Suppressor macrophage treated with lipopolysaccharide for 4 hours (primary cell): ENCODE measurements around the gene IL1RN.

Source experiments
- DNase-seq: peaks from one replicate; pipeline ENCODE4 v3.0.0-alpha.2; 2020

IL1RN gene

DNA sequence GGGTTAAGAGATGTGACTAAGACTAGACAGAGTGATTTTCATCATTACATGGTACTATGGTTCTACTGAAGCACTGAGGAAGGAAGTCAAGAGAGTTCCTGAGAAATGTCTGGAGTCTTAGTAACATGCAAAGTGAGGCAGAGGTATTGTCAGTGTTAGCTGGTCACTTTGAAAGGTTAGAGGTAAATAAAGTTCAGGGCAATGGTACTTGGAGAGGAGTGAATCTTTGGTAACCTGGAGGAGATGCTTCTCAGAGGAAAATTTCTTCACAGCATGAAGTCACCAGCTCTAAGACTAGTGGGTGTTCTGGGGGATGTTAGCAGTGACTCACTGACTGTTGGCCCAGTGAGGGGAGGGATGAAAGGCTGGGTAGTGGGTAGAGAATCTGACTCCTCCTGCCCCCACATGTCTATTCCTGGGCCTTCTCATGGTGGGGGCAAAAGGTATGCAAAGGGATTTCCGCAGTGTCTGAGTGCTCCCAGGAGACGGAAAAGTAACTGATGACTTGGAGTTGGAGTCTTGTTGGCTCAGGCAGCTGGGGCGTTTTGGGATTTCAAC, 23.3 kb upstream of the IL1RN start:
- peak; percentile 93 for DNase-seq

DNA sequence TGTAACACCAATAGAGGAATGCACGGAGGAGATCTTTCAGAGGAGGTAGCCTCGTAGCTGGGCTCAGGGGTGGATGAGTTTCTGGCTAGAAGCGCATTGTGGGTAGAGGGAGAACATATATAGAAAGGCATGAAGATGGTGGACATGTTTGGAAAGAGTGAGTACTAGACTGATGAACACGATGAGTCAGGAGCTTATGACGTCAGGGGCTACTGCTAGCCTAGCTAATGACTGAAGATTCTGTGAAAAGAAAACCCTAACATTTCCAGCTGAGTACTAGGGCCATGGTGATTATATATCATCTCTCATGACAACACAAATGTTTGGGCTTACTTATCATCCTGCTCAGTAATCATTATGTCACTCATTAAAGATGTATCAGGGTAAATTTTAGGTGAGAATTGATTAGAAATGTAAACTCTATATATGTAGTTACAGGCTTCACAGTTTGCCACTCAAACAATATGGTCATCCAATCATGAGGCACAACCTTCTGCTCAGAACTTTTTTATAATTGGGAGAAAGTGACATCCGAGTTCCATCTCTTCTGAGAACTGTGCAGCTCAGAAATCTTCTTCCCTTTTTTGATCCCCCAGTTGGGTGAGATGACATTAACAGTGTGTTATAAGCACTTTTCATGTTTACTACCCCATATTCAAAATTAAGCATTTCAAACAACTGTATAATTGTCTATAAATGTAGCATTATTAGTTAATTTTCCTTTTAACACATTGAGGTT, 22.2 kb upstream of the IL1RN start:
- peak; percentile 95 for DNase-seq

DNA sequence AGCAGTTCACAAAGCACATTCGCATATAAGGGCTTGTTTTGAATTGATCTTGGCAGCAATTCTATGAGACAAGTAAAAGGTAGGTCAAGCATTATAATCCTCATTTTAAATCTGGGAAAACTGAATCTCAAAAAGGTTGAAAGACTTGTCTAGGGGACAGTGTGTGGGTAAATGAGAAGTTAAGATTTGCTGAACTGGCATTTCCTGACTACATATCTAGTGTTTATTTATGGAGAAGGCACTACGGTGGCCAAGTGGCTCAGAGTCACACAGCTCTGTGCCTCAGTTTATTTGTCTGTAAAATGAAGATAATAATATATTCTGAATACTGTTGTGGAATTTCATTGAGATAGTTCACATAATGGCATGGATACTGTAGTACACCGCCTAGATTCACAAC, 16.3 kb upstream of the IL1RN start:
- no peak for DNase-seq

DNA sequence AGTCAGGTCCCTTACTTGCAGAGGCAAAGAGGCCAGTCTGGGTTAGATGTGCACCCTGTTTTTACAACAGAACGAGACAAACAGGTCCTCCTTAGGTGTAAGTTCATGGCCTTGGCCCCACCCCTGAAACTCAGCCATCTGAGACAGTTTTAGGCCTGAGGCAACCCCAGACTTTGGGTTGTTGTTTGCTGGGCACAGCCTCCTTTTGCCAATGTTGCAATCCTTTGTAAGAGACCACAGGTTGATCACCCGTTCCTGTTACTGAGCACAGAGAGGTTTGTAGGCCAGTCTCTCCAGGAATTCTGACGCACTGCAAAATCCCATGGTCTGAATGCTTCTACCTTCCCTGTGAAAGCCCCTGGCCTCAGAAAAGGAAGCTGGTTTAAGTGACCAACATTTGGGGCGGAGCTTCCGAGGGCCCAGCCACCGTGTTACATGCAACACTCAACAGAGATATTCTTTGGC, 15.5 kb upstream of the IL1RN start:
- DNase-seq, result peak; percentile 94

DNA sequence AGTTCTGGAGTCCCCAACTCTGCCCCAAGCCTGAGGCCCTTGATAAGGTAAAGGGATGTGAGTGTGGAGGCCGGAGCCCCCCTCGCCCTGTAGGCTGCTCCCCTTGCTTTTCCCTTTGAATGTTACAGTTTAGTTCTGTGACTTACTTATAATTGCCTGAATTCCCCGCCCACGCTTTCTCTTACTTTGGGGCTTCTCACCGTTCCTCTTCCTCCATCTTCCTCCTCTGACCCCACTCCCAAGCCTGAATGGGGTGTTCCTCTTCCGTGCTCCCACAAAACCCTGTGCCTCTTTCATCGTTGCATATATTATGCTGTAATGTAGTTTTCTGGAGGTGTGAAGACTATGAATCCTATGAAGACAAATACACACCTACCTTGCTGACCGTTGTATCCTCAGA, 15.0 kb upstream of the IL1RN start:
- DNase-seq, result no peak

DNA sequence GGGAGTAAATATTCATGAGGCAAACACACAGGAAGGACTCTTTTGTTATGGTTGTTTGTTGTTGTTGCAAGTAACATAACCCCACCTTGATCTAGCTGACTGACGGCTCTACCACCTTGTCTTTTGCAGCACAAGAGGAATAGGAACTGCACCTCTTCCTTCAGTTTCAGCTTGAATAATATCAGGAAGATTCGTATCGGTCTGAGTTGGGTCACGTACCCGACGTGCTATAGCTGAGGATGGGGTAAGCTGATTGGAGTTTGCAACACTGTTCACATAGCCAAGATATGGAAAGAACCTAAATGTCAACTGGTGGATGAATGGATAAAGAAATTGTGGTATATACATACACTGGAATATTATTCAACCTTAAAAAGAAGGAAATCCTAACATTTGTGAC, 14.5 kb upstream of the IL1RN start:
- DNase-seq, result peak; percentile 71

DNA sequence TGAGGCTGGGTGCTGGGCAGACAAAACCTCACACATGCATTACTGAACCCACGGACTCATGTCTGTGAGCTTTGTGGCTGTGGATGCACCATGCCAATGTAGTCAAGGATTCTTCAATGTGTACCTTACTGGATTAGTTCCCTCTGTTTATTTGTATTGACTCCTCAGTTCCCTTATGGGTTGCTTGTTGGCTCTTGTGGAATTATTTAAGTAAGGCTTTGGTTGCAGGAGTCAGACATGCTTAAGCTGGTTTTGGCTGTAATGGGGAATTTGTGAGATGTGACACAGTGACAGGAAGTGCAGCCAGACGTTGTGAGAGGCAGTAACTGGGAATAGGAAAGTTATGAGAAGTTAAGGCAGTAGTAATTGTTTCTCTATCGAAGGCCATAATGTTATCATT, 13.6 kb upstream of the IL1RN start:
- DNase-seq, result no peak

DNA sequence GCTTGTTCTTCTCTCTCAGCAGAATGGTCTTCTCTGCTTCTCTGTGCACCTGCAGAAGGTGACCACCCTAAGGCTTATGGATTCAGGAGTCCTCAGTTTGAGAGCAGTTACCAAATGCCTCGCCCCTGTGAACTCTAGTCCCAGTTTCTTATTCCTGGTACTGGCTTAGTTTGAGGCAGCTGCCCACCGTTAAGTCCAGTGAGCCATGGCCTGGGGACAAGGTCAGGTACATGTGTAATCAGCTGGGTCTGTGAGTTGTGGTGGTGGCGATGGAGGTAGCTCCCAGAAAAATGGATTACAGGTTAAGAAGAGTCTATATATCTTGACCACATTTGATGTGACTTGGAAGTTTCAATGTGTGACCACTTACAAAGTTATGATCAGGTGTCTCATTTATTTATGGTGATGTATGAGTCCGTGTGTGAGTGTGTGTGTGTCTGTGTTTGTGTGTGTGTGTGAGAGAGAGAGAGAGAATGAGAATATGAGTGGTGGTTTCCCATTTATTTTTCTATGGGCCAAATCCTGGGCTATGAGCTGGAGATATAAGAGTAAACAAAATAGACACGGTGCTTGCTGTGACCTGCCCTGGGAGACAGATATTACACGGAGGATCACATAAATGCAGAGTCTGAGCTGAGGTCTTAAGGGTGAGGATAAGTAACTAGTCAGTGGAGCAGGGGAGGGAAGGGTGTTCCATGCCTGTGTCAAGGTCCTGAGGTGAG, 13.0 kb upstream of the IL1RN start:
- DNase-seq, result no peak

DNA sequence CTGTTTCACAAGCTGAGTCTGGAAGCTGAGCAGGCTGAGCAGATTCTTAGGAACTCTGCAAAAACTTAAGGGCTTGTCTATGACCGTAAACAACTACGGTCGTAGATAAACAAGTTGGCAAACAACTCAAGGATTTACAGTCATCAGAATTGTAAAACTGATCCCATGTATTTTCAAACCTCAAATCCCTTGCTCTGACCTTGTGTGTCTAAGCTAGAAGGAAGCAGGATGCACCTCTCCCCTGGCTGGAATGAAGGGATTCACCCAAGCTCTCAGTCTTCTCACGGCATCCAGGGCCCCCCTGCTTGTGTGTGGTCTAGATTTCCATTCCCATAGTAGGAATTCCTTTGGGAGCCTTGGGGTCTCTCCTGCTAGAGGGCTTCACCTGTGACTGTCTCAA, 12.4 kb upstream of the IL1RN start:
- DNase-seq, result no peak

DNA sequence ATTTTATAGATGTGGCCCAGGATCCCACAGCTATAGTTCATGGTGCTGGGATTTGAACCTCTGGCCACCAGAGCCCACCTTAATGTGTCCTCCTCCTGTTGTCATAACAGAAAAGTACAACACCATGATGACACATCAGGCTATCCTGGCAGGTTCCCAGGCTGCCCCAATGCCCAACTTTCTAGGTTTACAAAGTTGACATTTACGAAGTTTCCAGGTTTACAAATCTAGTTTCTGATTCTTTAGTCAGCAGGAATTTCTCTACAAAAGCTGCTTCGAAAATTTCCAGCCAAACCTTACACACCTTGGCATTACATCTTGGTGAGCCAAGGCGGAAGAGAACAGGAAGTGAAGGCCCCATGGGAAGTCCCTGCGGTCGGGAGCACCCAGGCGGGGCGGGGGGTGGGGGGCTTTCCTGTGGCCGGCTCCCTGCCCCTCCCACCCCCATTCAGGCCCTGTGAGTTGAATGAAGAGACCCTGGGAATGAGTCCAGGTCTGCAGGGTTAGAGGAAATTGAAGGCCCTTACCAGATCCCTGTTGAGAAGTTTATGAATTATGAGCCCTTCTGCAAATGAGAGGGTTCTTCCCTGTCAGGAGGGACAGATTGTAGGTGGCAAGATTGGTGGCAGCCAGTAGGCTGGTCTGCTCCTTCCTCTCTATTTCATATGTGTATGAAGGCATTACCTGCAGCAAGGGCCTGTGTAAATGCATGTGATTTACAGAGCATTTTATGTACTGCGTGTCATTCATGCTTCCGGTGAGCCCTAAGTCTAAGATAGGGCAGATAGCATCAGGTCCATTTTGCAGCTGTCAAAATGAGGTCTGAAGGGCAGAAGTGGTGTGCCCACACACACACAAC, 11.1 kb upstream of the IL1RN start:
- DNase-seq, result peak; percentile 48

DNA sequence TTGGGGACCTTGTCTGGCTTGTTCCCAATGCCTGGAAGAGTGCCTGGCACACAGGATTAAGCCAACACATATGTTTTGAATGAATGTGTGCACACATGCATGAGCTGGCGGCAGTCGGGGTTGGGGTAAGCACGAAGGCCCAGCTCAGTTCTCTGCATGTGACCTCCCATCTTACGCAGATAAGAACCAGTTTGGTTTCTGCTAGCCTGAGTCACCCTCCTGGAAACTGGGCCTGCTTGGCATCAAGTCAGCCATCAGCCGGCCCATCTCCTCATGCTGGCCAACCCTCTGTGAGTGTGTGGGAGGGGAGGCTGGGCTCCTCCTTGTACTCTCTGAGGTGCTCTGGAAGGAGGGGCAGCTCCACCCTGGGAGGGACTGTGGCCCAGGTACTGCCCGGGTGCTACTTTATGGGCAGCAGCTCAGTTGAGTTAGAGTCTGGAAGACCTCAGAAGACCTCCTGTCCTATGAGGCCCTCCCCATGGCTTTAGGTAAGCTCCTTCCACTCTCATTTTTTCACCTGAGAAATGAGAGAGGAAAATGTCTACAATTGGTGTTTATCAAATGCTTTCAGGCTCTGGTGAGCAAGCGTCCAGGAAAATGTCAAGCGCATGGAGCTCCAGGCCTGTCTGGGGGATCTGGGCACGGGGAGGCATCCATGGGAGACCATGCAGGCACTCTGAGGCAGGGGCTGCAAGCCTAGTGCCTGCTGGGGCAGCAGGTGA, 9.7 kb upstream of the IL1RN start:
- DNase-seq, result peak; percentile 48

DNA sequence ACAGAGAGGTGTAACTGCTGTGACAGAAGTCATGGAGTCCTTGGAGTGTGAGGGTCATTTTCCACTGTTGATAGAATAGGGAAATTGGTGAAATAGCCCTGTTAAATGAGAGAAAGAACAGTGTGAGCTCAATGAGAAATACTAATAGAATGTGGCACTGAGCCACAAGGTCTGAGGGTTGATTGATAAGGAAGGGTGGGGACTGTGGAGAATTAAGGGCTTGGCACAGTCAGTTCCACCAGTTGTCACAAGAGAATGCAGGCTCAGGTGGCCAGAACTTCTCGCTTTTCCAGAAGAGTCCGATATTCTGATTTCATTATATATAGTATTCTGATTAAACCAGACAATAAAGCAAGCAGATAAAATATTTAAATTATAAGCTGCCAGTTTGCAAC, 9.1 kb upstream of the IL1RN start:
- no peak for DNase-seq

DNA sequence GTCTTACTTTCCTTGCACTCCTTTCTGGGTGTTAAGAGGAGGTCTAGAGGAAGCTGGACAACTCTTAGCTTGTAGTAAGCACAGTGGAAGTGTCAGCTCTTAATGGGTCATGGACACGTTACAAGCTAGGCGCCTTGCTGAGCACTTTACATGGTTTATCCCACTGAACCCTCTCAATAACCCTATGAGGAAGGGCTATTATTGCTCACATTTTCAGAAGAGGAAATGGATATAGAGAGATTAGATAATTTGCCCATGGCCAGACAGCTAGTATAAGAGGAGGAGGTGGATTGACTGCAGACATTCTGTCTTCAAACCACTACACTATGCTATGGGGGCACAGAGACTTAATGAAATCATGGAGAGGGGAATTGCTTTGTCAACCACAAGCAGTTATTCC, 8.3 kb upstream of the IL1RN start:
- no peak for DNase-seq

DNA sequence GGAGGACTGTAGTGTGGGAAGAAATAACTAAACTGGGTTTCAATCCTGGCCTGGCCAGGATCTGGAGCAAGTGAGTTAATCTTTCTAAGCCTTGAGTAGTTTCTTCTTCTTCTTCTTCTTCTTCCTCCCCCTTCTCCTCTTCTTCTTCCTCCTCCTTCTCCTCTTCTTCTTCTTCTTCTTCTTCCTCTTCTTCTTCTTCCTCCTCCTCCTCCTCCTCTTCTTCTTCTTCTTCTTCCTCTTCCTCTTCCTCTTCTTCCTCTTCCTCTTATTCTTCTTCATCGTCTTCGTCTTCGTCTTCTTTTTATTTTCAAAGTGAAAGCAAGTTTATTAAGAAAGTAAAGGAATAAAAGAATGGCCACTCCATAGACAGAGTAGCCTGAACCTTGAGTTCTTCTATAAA, 6.5 kb upstream of the IL1RN start:
- no peak for DNase-seq

DNA sequence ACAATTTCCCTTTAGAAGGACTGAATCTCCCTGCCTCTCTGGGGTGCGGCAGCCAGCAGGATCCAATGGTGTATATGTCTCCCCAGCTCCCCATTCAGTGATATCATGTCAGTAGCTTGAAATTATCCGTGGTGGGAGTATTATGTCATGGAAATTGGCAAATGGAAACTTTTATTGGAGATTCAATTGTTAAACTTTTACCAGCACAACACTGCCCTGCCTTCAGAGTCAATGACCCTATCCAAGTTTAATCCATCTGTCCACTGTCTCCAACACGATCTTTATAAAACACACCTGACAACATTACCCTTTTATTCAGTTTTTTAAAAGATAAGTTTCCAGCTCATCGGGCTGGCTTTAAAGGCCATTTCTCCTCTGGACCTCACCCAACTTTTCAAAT, 5.0 kb upstream of the IL1RN start:
- DNase-seq, result no peak

DNA sequence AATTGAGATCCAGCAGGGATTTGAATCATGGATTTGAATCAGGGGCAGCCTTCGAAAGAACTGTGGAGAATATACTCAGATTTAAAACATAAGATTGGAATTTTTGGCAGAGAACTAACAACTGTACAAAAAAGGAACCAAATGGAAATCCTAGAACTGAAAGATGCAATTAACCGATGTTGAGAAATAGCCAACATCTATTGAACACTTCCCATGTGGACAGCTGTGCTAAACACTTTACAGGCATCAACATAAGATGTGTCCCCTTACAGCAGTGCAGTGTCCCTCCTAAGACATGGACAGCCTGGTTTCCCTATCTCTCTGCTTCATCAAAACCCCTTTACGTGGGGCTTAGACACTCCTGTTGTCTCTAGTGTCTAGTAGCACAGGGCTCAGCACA, 3.7 kb upstream of the IL1RN start:
- DNase-seq, result peak; percentile 84

DNA sequence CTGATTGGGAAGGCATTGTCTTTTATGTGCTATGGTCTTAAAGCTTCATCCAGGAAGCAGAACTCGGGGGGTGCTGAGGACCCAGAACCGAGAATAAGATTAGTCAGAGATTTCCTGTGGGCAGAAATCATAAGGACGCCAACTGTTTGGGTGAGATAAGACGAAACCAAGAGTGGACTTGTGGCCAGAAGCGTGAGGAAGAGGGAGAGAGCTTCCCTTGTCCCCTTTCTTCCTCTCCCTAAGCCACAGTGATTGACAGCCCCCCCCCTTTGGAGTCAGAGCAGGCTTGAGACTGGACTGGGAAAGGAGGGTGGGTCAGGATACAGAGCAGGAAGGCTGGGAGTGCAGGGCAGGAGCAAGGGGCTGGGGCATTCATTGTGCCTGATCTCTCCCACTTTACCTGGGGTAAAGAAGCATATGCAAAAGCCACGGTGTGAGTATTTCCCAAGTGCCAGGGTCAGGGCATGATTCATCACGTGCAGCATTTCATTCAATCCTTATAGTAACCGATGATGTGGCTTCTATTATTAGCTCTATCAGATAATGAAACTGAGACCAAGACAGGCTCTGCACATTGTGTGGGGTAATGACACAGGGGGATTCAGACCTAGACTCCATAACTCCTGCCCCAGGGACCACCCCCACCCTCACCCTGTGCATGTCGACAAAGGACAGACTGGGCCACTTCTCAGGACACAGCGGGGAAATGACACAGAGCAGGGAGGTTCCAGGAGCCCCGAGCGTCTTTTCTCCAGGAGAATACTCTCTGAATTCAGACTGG, 3.0 kb upstream of the IL1RN start:
- DNase-seq, result peak; percentile 96

DNA sequence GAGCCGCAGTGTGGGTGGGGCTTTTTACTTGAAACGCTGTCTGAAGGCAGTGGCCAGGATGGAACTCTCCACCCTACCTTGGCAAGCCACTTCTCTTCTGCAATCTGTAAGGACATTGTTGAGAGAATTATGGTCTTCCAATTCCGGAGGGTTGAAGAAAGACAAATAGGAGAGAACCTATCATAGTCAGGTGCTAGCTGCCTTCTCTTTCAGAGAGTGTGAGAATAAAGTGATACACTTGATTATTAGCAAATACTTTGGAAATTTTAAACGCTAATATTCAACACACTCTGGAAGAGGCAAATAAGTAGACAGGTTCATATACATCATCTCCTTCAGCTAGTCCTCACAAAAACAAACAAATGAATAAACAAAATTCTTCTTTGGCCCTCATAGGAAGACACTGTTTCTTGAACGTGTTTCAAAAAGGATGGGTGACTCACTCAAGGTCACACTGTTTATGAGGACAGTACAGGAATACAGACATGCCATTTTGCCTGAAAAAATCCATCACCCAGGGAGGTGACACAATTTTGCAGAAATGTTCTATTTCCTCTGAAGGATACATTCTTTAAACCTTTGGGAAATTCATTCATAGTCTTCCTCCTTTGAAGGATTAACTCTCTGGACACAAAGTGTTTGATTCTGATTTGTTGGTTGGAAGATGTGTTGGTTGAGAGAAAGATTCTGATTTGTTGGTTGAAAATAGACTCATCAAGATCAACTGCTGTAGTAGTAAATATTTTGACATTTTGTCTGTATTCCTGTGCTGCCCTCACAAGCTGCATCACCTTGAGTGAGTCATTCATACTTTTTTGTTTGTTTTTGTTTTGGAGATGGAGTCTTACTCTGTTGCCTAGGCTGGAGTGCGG, 2.2 kb upstream of the IL1RN start:
- DNase-seq, result peak; percentile 66

DNA sequence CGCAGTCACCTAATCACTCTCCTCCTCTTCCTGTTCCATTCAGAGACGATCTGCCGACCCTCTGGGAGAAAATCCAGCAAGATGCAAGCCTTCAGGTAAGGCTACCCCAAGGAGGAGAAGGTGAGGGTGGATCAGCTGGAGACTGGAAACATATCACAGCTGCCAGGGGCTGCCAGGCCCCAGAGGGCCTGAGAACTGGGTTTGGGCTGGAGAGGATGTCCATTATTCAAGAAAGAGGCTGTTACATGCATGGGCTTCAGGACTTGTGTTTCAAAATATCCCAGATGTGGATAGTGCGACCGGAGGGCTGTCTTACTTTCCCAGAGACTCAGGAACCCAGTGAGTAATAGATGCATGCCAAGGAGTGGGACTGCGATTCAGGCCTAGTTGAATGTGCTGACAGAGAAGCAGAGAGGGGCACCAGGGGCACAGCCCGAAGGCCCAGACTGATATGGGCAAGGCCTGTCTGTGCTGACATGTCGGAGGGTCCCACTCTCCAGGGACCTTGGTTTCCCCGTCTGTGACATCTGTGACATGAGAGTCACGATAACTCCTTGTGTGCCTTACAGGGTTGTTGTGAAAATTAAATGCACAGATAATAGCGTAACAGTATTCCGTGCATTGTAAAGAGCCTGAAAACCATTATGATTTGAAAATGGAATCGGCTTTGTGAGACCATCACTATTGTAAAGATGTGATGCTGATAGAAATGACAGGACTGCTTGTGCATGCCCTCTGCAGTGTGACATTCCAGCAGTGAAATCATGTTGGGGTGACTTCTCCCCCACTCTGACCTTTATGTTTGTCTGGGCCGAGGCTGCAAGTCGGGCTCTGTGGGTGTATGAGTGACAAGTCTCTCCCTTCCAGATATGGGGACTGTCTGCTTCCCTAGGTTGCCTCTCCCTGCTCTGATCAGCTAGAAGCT, 510 bp downstream of the IL1RN start:
- peak; percentile 72 for DNase-seq
